Cardiac muscle cell (in vitro differentiated cells and primary cell): ENCODE measurements around the gene SLK. TPM values are rescaled to one million over a fixed set of nuclear protein-coding genes. Genes with fewer than 3 reads are reported as not detected.

Experiments
- DNase-seq, 2 donors: peaks; one replicate each; pipeline versions ENCODE4 v3.0.0 to v3.0.0-alpha.2; 2010 to 2017; ENCODE audit warnings: low read depth in 1 of 2, low spot score in 1 of 2
- H3K27ac ChIP-seq: fragments of 200-600 bp; sonication (generic); 2 replicates; pipeline ENCODE4 v1.5.1; 2016
- H3K27me3 ChIP-seq: fragments of 200-600 bp; sonication (generic); 2 replicates; pipeline ENCODE4 v1.6.0; 2016; ENCODE audit warnings: control low read depth
- H3K36me3 ChIP-seq: fragments of 200-600 bp; sonication (generic); 2 replicates; pipeline ENCODE4 v1.5.1; 2016; ENCODE audit warnings: control low read depth
- H3K4me1 ChIP-seq: fragments of 200-600 bp; sonication (generic); 2 replicates; pipeline ENCODE4 v1.8.1; 2017; ENCODE audit warnings: low read depth, mild to moderate bottlenecking, mixed run types
- H3K4me3 ChIP-seq: fragments of 200-600 bp; sonication (generic); 2 replicates; pipeline ENCODE4 v1.5.1; 2016; ENCODE audit warnings: mild to moderate bottlenecking
- H3K9me3 ChIP-seq: fragments of 200-600 bp; sonication (generic); 2 replicates; pipeline ENCODE4 v1.5.1; 2017; ENCODE audit warnings: low read depth, mild to moderate bottlenecking, control low read depth
- CTCF ChIP-seq: IDR thresholded peaks from 2 replicates; pipeline ENCODE4 v1.5.1; 2012; ENCODE audit warnings: low read depth, mild to moderate bottlenecking, low read length
- polyA plus RNA-seq: library from polyadenylated mRNA; unstranded; fragments of >200 nt; fragmentation: Nextera tagmentation; extraction: Ambion mirVana; gene quantifications from 2 replicates; pipeline ENCODE4 v1.2.1, GENCODE V29; 2016
- total RNA-seq: library from RNA; depleted of rRNA; stranded (reverse); fragments of >200 nt; gene quantifications from 2 replicates; pipeline ENCODE4 v1.2.3, GENCODE V29; 2016

The SLK gene
- total and polyA plus RNA-seq, 2 experiments from 2014 or later, result 24.1 to 43.8 TPM

GRCh38 chr10:103969436-103969835 lies 2.5 kb downstream of the SLK start:
- Histone ChIP-seq H3K4me3 (peak overlapping the region; percentile 97), H3K9me3 (no peaks in the 10 kb centered on the region), H3K36me3 (no peaks in the 10 kb centered on the region), H3K4me1 (peaks cover 10% of the 10 kb centered on the region), H3K27me3 (no peaks in the 10 kb centered on the region), H3K27ac (no peak overlapping the region)
- DNase-seq, result no peak
- TF ChIP-seq CTCF, result no peak

- Histone ChIP-seq H3K27ac (no peak overlapping the region), H3K9me3 (no peaks in the 10 kb centered on the region), H3K36me3 (no peaks in the 10 kb centered on the region), H3K27me3 (no peaks in the 10 kb centered on the region), H3K4me3 (peak overlapping the region; percentile 19), H3K4me1 (peaks cover 10% of the 10 kb centered on the region)
- no peak for DNase-seq
- TF ChIP-seq CTCF, result no peak
Observed at GRCh38 chr10:103969857-103970627, 3.1 kb downstream of the SLK start.

- no peaks in the 10 kb centered on the region for H3K36me3 ChIP-seq
- no peak overlapping the region for H3K27ac ChIP-seq
- no peak for TF ChIP-seq CTCF
- H3K9me3 ChIP-seq, result no peaks in the 10 kb centered on the region
- peaks cover 3% of the 10 kb centered on the region for H3K4me1 ChIP-seq
- no peaks in the 10 kb centered on the region for H3K27me3 ChIP-seq
- H3K4me3 ChIP-seq, result no peak overlapping the region
- DNase-seq, result no peak
Observed at GRCh38 chr10:103975169-103975568, 8.2 kb downstream of the SLK start.

- no peaks in the 10 kb centered on the region for H3K9me3 ChIP-seq
- H3K27ac ChIP-seq, result no peak overlapping the region
- no peak for TF ChIP-seq CTCF
- no peaks in the 10 kb centered on the region for H3K36me3 ChIP-seq
- no peak for DNase-seq
- H3K4me3 ChIP-seq, result no peak overlapping the region
- no peaks in the 10 kb centered on the region for H3K27me3 ChIP-seq
- H3K4me1 ChIP-seq, result no peaks in the 10 kb centered on the region
Observed at GRCh38 chr10:103977204-103977603, 10.3 kb downstream of the SLK start.

- no peaks in the 10 kb centered on the region for H3K36me3 ChIP-seq
- no peak overlapping the region for H3K27ac ChIP-seq
- H3K4me3 ChIP-seq, result no peak overlapping the region
- H3K9me3 ChIP-seq, result no peaks in the 10 kb centered on the region
- no peak for DNase-seq
- no peaks in the 10 kb centered on the region for H3K27me3 ChIP-seq
- TF ChIP-seq CTCF, result no peak
- no peaks in the 10 kb centered on the region for H3K4me1 ChIP-seq
Observed at GRCh38 chr10:103979530-103979929, 12.6 kb downstream of the SLK start.
